GM12878 (cell line): Measurements from ENCODE around the gene MUC20. TPM values are rescaled to one million over a fixed set of nuclear protein-coding genes. Genes with fewer than 3 reads are reported as not detected.

ENCODE experiments used
- ATAC-seq: fragments of 200-7000 bp; cut with Tn5 transposase; 3 replicates; pipeline ENCODE4 v1.9.1; 2020; ENCODE audit warnings: mild to moderate bottlenecking, moderate library complexity
- BruUV-seq: library from RNA; stranded (reverse); fragments of 400-500 nt; replicated peaks from 2 replicates; lab custom pipeline; 2021; lab: Mats Ljungman, UMichigan
- CTCF ChIA-PET: fragments of 300-600 bp; sonication (Branson Sonifier 250); formaldehyde crosslinking; extraction: SDS; loops from one replicate; lab custom pipeline; 2021; ENCODE audit warnings: inconsistent platforms; lab: Yijun Ruan, JAX
- POLR2A ChIA-PET: fragments of 350-600 bp; formaldehyde crosslinking; extraction: SDS; loops from one replicate; lab custom pipeline; 2021; ENCODE audit warnings: inconsistent platforms; lab: Charles Lee
- RAD21 ChIA-PET: fragments of 300-600 bp; sonication (Branson Sonifier 250); formaldehyde crosslinking; loops from one replicate; lab custom pipeline; 2023; ENCODE audit warnings: antibody characterized with exemption; ENCODE audit not compliant: unreplicated experiment; lab: Charles Lee
- SMC1A ChIA-PET: fragments of 300-600 bp; sonication (Branson Sonifier 250); formaldehyde crosslinking; loops from one replicate; lab custom pipeline; 2023; ENCODE audit not compliant: unreplicated experiment, uncharacterized antibody; lab: Charles Lee
- DNase-seq: peaks from one replicate; pipeline ENCODE4 v3.0.0-alpha.2; 2011; ENCODE audit warnings: low read depth, low spot score
- FAIRE-seq: peaks from 3 replicates; lab custom pipeline; 2011; peaks lifted over from hg19 to GRCh38; lab: Jason Lieb, UNC
- H2AFZ ChIP-seq: 2 replicates; pipeline ENCODE4 v1.6.0; 2011; ENCODE audit warnings: low read depth, low read length, control low read depth; ENCODE audit not compliant: control insufficient read depth
- H3K27ac ChIP-seq: 2 replicates; pipeline ENCODE4 v1.5.1; 2011; ENCODE audit warnings: control low read depth; ENCODE audit not compliant: control insufficient read depth, insufficient read depth
- H3K27me3 ChIP-seq, 2 experiments: replicated peaks in 1 of 2; 2 replicates each; pipeline versions ENCODE4 v1.6.0 to v1.6.1; 2011; ENCODE audit warnings: low read length in 1 of 2; ENCODE audit not compliant: control insufficient read depth in 2 of 2, insufficient read depth in 2 of 2
- H3K36me3 ChIP-seq, 2 experiments: 2 replicates each; pipeline ENCODE4 v1.5.1; 2011; ENCODE audit warnings: low read length in 1 of 2; ENCODE audit not compliant: control insufficient read depth in 2 of 2, insufficient read depth in 2 of 2
- H3K4me1 ChIP-seq: 2 replicates; pipeline ENCODE4 v1.6.1; 2011; ENCODE audit warnings: mild to moderate bottlenecking, low read length, moderate library complexity, mixed read lengths; ENCODE audit not compliant: control insufficient read depth, insufficient read depth
- H3K4me2 ChIP-seq: 2 replicates; pipeline ENCODE4 v1.6.0; 2011; ENCODE audit warnings: control low read depth; ENCODE audit not compliant: control insufficient read depth, insufficient read depth
- H3K4me3 ChIP-seq: fragments of 200-600 bp; sonication (generic); 2 replicates; pipeline ENCODE4 v1.5.1; 2016
- H3K79me2 ChIP-seq: 2 replicates; pipeline ENCODE4 v1.6.0; 2011; ENCODE audit warnings: low read length; ENCODE audit not compliant: control insufficient read depth, insufficient read depth
- H3K9ac ChIP-seq: 2 replicates; pipeline ENCODE4 v1.8.0; 2011; ENCODE audit warnings: low read length, control low read depth, mixed read lengths; ENCODE audit not compliant: control insufficient read depth, insufficient read depth
- H3K9me3 ChIP-seq: replicated peaks from 3 replicates; pipeline ENCODE4 v1.5.1; 2011; ENCODE audit warnings: mild to moderate bottlenecking, low read length; ENCODE audit not compliant: control insufficient read depth, insufficient read depth
- H4K20me1 ChIP-seq: 2 replicates; pipeline ENCODE4 v1.6.0; 2011; ENCODE audit not compliant: control insufficient read depth, insufficient read depth
- CHD2 ChIP-seq: IDR thresholded peaks from 2 replicates; pipeline ENCODE4 v1.6.1; 2011; ENCODE audit warnings: low read depth, low read length, improper control_type of control experiment, borderline replicate concordance
- CREM ChIP-seq: IDR thresholded peaks from 2 replicates; pipeline ENCODE4 v1.6.1; 2014; ENCODE audit warnings: antibody characterized with exemption, low read depth
- IKZF2 ChIP-seq, 2 experiments: fragments of 450-650 bp; IDR thresholded peaks; 2 replicates each; pipeline ENCODE4 v1.6.1; 2017; ENCODE audit warnings: mild to moderate bottlenecking in 2 of 2, moderate library complexity in 2 of 2
- JUND ChIP-seq: IDR thresholded peaks from 2 replicates; pipeline ENCODE4 v1.6.1; 2012; ENCODE audit warnings: low read depth, mild to moderate bottlenecking, low read length, improper control_type of control experiment, moderate library complexity
- MTA3 ChIP-seq: IDR thresholded peaks from 2 replicates; pipeline ENCODE4 v1.6.1; 2012; ENCODE audit warnings: low read length, inconsistent platforms, borderline replicate concordance
- MYB ChIP-seq: fragments of 150-350 bp; IDR thresholded peaks from 2 replicates; pipeline ENCODE4 v1.6.1; 2014; ENCODE audit warnings: mild to moderate bottlenecking, low read depth, low read length, borderline replicate concordance
- NRF1 ChIP-seq: conservative IDR thresholded peaks from 2 replicates; pipeline ENCODE4 v1.6.1; 2011; ENCODE audit warnings: mild to moderate bottlenecking, low read depth, low read length, improper control_type of control experiment
- PML ChIP-seq: IDR thresholded peaks from 2 replicates; pipeline ENCODE4 v1.6.1; 2012; ENCODE audit warnings: low read length, inconsistent platforms
- SMAD5 ChIP-seq: IDR thresholded peaks from 2 replicates; pipeline ENCODE4 v1.6.1; 2016; ENCODE audit warnings: antibody characterized with exemption, low read depth
- SREBF2 ChIP-seq: IDR thresholded peaks from 2 replicates; pipeline ENCODE4 v1.6.1; 2012; ENCODE audit warnings: mild to moderate bottlenecking, low read length
- WGBS: methylation state at CpG from one replicate; pipeline ENCODE4 v1.1.6; 2016; ENCODE audit warnings: low lambda C conversion rate; ENCODE audit not compliant: insufficient replicate concordance, insufficient coverage; ENCODE audit errors: missing lambda C conversion rate; 5-methylcytosine and 5-hydroxymethylcytosine counted together
- in situ Hi-C: fragments of 300-500 bp; cut with MboI; formaldehyde crosslinking; loops from 9 replicates; pipeline ENCODE4 v1.14.3; 2018; ENCODE audit warnings: mixed read lengths
- intact Hi-C: fragments of 100-400 bp; cut with micrococcal nuclease; formaldehyde crosslinking; loops from one replicate; pipeline ENCODE4 v1.14.2; 2022; ENCODE audit not compliant: unreplicated experiment
- polyA plus RNA-seq, 11 experiments: library from polyadenylated mRNA; depleted of rRNA in 4 of 11; unstranded in 6 of 11; stranded (reverse) in 5 of 11; fragments of >200 nt; fragmentation: Nextera tagmentation in 4 of 11; fragmentation: Illumina TruSeq in 1 of 11; extraction: Ambion mirVana in 4 of 11; extraction: Trizol in 1 of 11; gene quantifications; 1 replicate in 1 of 11; 2 replicates in 10 of 11; pipeline versions ENCODE4 v1.2.1 to v1.2.3, GENCODE V29; 2011 to 2016; ENCODE audit warnings: inconsistent platforms in 2 of 11, missing spikeins in 2 of 11, low read depth in 1 of 11
- total RNA-seq, 4 experiments: library from RNA; depleted of rRNA in 3 of 4; stranded (reverse); fragments of >200 nt in 3 of 4; fragmentation: Illumina TruSeq in 1 of 4; extraction: Trizol in 1 of 4; gene quantifications; 2 replicates each; pipeline versions ENCODE4 v1.2.1 to v1.2.3, GENCODE V29; 2013 to 2021

Gene MUC20
- total and polyA plus RNA-seq, 10 of the 15 experiments (the other 5 are each of a cell fraction or from before 2014, with no cell fraction given), result 0.04 to 0.46 (median 0.17) TPM; not detected in 3

DNA sequence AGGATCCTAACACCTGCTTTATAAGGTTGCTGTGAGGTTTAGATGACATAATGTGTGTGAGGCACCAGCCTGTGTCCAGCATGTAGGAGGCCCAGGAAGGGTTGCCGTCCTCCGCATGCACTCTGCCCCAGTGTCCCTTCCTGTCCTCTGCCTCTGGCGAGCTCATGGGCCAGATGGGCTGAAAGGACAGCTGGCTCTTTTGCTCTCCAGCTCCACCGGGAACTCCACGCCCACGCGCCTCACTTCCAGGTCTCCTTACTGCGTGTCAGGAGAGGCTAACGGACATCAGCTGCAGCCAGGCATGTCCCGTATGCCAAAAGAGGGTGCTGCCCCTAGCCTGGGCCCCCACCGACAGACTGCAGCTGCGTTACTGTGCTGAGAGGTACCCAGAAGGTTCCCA, 12.2 kb downstream of the MUC20 start:
- ChIA-PET RAD21 (no interaction called here), POLR2A (no interaction called here), CTCF (no interaction called here), SMC1A (no interaction called here)
- WGBS, result 43% methylated on average over 12 of the region's 12 CpGs
- ATAC-seq (no peak), FAIRE-seq (no peak), DNase-seq (no peak)
- Histone ChIP-seq H3K4me2 (no peak overlapping the region), H3K4me3 (no peak overlapping the region), H4K20me1 (no peaks in the 10 kb centered on the region), H3K36me3 (no peaks in the 10 kb centered on the region), H2AFZ (no peak overlapping the region), H3K9ac (no peak overlapping the region), H3K9me3 (no peaks in the 10 kb centered on the region), H3K27ac (no peak overlapping the region), H3K27me3 (no peaks in the 10 kb centered on the region), H3K79me2 (no peaks in the 10 kb centered on the region), H3K4me1 (no peaks in the 10 kb centered on the region)
- intact Hi-C loops, result no loop called here
- TF ChIP-seq CREM (no peak), SMAD5 (no peak), MTA3 (no peak), IKZF2 (IDR thresholded peaks at IDR 0.05) (no peak), SREBF2 (no peak), PML (no peak), NRF1 (no peak), JUND (no peak)
- in situ Hi-C loops, result no loop called here
- no TSS peak for BruUV-seq

DNA sequence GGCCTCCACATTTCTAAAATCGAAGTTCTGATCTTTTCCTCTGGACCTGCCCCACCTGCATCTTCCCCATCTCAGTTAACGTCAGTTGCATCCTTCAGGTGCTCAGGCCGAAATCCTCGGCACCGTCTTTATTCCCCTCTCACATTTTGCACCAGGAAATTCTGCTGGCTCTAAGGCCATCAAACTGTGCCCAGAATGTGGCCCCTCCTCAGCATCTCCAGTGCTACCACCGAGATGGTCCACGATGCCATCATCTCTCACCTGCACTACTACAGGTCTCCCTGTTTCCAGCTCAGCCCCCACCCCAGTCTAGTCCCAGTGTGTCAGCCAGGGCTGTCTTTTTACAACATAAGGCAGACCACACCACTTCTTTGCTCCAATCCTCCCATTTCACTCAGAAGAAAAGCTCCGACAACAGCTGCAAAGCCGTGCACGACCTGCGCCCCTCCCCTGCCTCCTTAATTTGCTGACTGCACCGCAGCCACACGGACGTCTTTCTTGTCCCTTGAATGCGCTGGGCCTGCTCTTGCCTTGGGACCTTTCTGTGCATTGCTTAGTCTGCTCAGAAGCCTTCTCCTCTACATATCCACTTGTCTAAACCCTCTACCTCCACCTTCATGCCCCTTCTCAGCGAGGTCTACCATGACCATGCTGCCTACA, 14.4 kb downstream of the MUC20 start:
- no peaks in the 10 kb centered on the region for H3K79me2 ChIP-seq
- RAD21 ChIA-PET, result no interaction called here
- no peak overlapping the region for H3K9ac ChIP-seq
- intact Hi-C loops, result no loop called here
- SMC1A ChIA-PET, result interaction anchor here (1.3 kb wide), 1 partner anchor 193 kb away, joined by 3 read pairs; no protein-coding TSS in a partner anchor
- WGBS, result 59% methylated on average over 16 of the region's 16 CpGs
- H3K4me2 ChIP-seq, result no peak overlapping the region
- BruUV-seq, result no TSS peak
- H3K4me1 ChIP-seq, result no peaks in the 10 kb centered on the region
- H3K4me3 ChIP-seq, result no peak overlapping the region
- no peaks in the 10 kb centered on the region for H3K9me3 ChIP-seq
- no peaks in the 10 kb centered on the region for H3K27me3 ChIP-seq
- H3K27ac ChIP-seq, result no peak overlapping the region
- no peak for FAIRE-seq
- no peak for ATAC-seq
- no peak for DNase-seq
- no peaks in the 10 kb centered on the region for H3K36me3 ChIP-seq
- CTCF ChIA-PET, result interaction anchor here (0.7 kb wide), 1 partner anchor 116 kb away, joined by 3 read pairs; no protein-coding TSS in a partner anchor
- no peak overlapping the region for H2AFZ ChIP-seq
- POLR2A ChIA-PET, result interaction anchor here (0.6 kb wide), 1 partner anchor 8 kb away, joined by 3 read pairs; no protein-coding TSS in a partner anchor
- no peak for TF ChIP-seq MYB
- TF ChIP-seq CHD2, result no peak
- H4K20me1 ChIP-seq, result no peaks in the 10 kb centered on the region
- in situ Hi-C loops, result no loop called here
